HG03558 (cell line): ENCODE data around the gene CERS6.

Experiments used
- ATAC-seq: cut with Tn5 transposase; IDR thresholded peaks from one replicate; pipeline ENCODE4 v1.9.1; 2021; ENCODE audit warnings: moderate number of reproducible peaks; ENCODE audit not compliant: unreplicated experiment; ENCODE audit errors: extremely low read depth

Gene CERS6

GRCh38 chr2:168592181-168592831 lies 136.2 kb downstream of the CERS6 start:
- ATAC-seq = no peak

GRCh38 chr2:168593713-168594112 lies 137.6 kb downstream of the CERS6 start:
- ATAC-seq = no peak

GRCh38 chr2:168594778-168595177 lies 138.7 kb downstream of the CERS6 start:
- peak; percentile 68 for ATAC-seq

- no peak for ATAC-seq
These were observed 141.0 kb downstream of the CERS6 start for GRCh38 chr2:168596881-168597655.

GRCh38 chr2:168599738-168600137 lies 143.7 kb downstream of the CERS6 start:
- ATAC-seq = no peak

- no peak for ATAC-seq
These were observed 144.9 kb downstream of the CERS6 start for GRCh38 chr2:168600949-168601348.

GRCh38 chr2:168601741-168602140 lies 145.7 kb downstream of the CERS6 start:
- ATAC-seq = peak; percentile 47

- ATAC-seq = no peak
These were observed 146.3 kb downstream of the CERS6 start for GRCh38 chr2:168602379-168602778.

GRCh38 chr2:168602846-168603401 lies 146.9 kb downstream of the CERS6 start:
- ATAC-seq = no peak

GRCh38 chr2:168603439-168603961 lies 147.4 kb downstream of the CERS6 start:
- ATAC-seq = no peak

GRCh38 chr2:168604252-168604651 lies 148.2 kb downstream of the CERS6 start:
- ATAC-seq = no peak

GRCh38 chr2:168607992-168608391 lies 151.9 kb downstream of the CERS6 start:
- no peak for ATAC-seq

- no peak for ATAC-seq
These were observed 152.7 kb downstream of the CERS6 start for GRCh38 chr2:168608796-168609195.

GRCh38 chr2:168611091-168611490 lies 155.0 kb downstream of the CERS6 start:
- no peak for ATAC-seq

GRCh38 chr2:168611896-168612650 lies 156.0 kb downstream of the CERS6 start:
- ATAC-seq = no peak

GRCh38 chr2:168612719-168613118 lies 156.6 kb downstream of the CERS6 start:
- ATAC-seq = no peak

- ATAC-seq = no peak
These were observed 157.5 kb downstream of the CERS6 start for GRCh38 chr2:168613551-168613950.

- ATAC-seq = no peak
These were observed 158.3 kb downstream of the CERS6 start for GRCh38 chr2:168614172-168615018.

- ATAC-seq = no peak
These were observed 164.5 kb downstream of the CERS6 start for GRCh38 chr2:168620554-168620953.

- no peak for ATAC-seq
These were observed 166.5 kb downstream of the CERS6 start for GRCh38 chr2:168622559-168622958.
